OCI-LY7 (cell line): Measurements from ENCODE around the gene LIPC. TPM values are rescaled to one million over a fixed set of nuclear protein-coding genes. Genes with fewer than 3 reads are reported as not detected.

ENCODE experiments used
- BruUV-seq: library from RNA; stranded (reverse); fragments of 400-500 nt; replicated peaks from 2 replicates; lab custom pipeline; 2021; lab: Mats Ljungman, UMichigan
- CTCF ChIA-PET: fragments of 300-600 bp; sonication (Branson Sonifier 250); formaldehyde crosslinking; loops from one replicate; lab custom pipeline; 2022; ENCODE audit warnings: antibody characterized with exemption; ENCODE audit not compliant: unreplicated experiment; lab: Charles Lee
- POLR2A ChIA-PET: fragments of 300-600 bp; sonication (Branson Sonifier 250); formaldehyde crosslinking; loops from one replicate; lab custom pipeline; 2022; ENCODE audit warnings: antibody characterized with exemption; lab: Charles Lee
- DNase-seq: peaks from one replicate; pipeline ENCODE4 v3.0.0-alpha.2; 2015; ENCODE audit warnings: low spot score
- H2AFZ ChIP-seq: fragments of 200-600 bp; sonication (generic), shearing (Covaris generic); 2 replicates; pipeline ENCODE4 v1.6.1; 2014; ENCODE audit warnings: mild to moderate bottlenecking, antibody characterized with exemption, low read length, moderate library complexity
- H3K27ac ChIP-seq: fragments of 200-600 bp; sonication (generic); 2 replicates; pipeline ENCODE4 v1.5.1; 2014; ENCODE audit warnings: mixed run types, low read depth, mild to moderate bottlenecking, moderate library complexity, low read length, inconsistent platforms; ENCODE audit not compliant: poor library complexity, severe bottlenecking
- H3K36me3 ChIP-seq: fragments of 200-600 bp; sonication (generic); 2 replicates; pipeline ENCODE4 v1.6.1; 2014; ENCODE audit warnings: mild to moderate bottlenecking, antibody characterized with exemption, low read length, moderate library complexity, mixed read lengths; ENCODE audit not compliant: insufficient read depth
- H3K4me1 ChIP-seq: fragments of 200-600 bp; sonication (generic); 2 replicates; pipeline ENCODE4 v1.5.1; 2014; ENCODE audit warnings: mild to moderate bottlenecking, low read length; ENCODE audit not compliant: insufficient read depth, poor library complexity, severe bottlenecking
- H3K4me2 ChIP-seq: fragments of 200-600 bp; sonication (generic); 2 replicates; pipeline ENCODE4 v1.6.1; 2014; ENCODE audit warnings: mild to moderate bottlenecking, low read length
- H3K4me3 ChIP-seq: fragments of 200-600 bp; sonication (generic); 2 replicates; pipeline ENCODE4 v1.5.1; 2014; ENCODE audit warnings: mild to moderate bottlenecking, low read depth, low read length; ENCODE audit not compliant: poor library complexity, severe bottlenecking
- H3K79me2 ChIP-seq: fragments of 200-600 bp; sonication (generic); 2 replicates; pipeline ENCODE4 v1.6.1; 2016; ENCODE audit warnings: low read depth, mild to moderate bottlenecking, low read length, moderate library complexity, mixed read lengths; ENCODE audit not compliant: insufficient read depth
- H3K9me2 ChIP-seq: fragments of 200-600 bp; sonication (generic); 2 replicates; pipeline ENCODE4 v1.6.1; 2016; ENCODE audit warnings: mild to moderate bottlenecking, low read length, mixed read lengths; ENCODE audit not compliant: insufficient read depth
- H3K9me3 ChIP-seq: fragments of 200-600 bp; sonication (generic); 2 replicates; pipeline ENCODE4 v1.6.1; 2014; ENCODE audit warnings: mild to moderate bottlenecking, mixed run types, low read length, mixed read lengths
- H4K20me1 ChIP-seq: fragments of 200-600 bp; sonication (generic); 2 replicates; pipeline ENCODE4 v1.6.1; 2014; ENCODE audit warnings: mild to moderate bottlenecking, antibody characterized with exemption, low read length, moderate library complexity, mixed read lengths; ENCODE audit not compliant: insufficient read depth
- EZH2phosphoT487 ChIP-seq: fragments of 200-600 bp; sonication (generic); IDR thresholded peaks from 2 replicates; pipeline ENCODE4 v1.6.1; 2018; ENCODE audit warnings: low read depth, borderline replicate concordance, mild to moderate bottlenecking, mixed run types, antibody characterized with exemption, low read length, moderate library complexity, mixed read lengths
- intact Hi-C: fragments of 100-400 bp; cut with micrococcal nuclease; formaldehyde crosslinking; loops from one replicate; pipeline ENCODE4 v1.10.0; 2022; ENCODE audit not compliant: unreplicated experiment
- total RNA-seq, 2 experiments: library from RNA; depleted of rRNA in 1 of 2; stranded (reverse); fragments of >200 nt in 1 of 2; shearing (Covaris generic) in 1 of 2; gene quantifications; 2 replicates each; pipeline ENCODE4 v1.2.3, GENCODE V29; 2014 to 2022
- TF ChIP-seq, protein P1 (sequence below): fragments of 200-600 bp; sonication (generic); conservative IDR thresholded peaks from 2 replicates; pipeline ENCODE4 v1.5.1; 2014; ENCODE audit warnings: mild to moderate bottlenecking, antibody characterized with exemption, low read length, moderate library complexity, mixed read lengths

LIPC gene
- total RNA-seq, 2 experiments from 2014 or later, result 0.50 TPM; not detected in 1

DNA sequence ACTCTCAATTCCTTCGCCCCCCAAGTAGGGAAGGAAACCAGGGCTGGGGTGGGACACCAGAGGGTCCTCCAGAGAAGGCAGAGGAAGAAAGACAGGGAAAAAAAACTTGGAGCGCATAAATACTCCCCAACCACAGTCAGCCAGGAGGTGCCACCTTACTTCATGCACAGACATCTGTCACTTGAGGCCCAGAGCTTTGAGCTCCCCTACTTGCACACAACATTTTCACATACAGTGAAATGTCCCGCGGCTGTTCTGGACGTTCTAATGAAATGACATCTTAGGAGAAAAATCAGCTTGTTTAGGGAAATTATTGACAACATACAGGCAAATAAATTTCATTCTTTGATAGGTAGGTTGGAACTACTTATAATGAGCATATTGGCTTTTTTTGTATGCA, 113.0 kb downstream of the LIPC start:
- no peaks in the 10 kb centered on the region for H3K79me2 ChIP-seq
- H3K4me1 ChIP-seq, result no peaks in the 10 kb centered on the region
- CTCF ChIA-PET, result no interaction called here
- POLR2A ChIA-PET, result interaction anchor here (0.6 to 1.3 kb wide), 3 partner anchors 29 to 75 kb away, joined by 4 read pairs; no protein-coding TSS in a partner anchor
- BruUV-seq, result no TSS peak
- H4K20me1 ChIP-seq, result no peaks in the 10 kb centered on the region
- no peaks in the 10 kb centered on the region for H3K9me3 ChIP-seq
- H3K4me2 ChIP-seq, result no peak overlapping the region
- H3K9me2 ChIP-seq, result no peaks in the 10 kb centered on the region
- H3K36me3 ChIP-seq, result no peaks in the 10 kb centered on the region
- no peak for TF ChIP-seq EZH2phosphoT487
- TF ChIP-seq, protein P1, sequence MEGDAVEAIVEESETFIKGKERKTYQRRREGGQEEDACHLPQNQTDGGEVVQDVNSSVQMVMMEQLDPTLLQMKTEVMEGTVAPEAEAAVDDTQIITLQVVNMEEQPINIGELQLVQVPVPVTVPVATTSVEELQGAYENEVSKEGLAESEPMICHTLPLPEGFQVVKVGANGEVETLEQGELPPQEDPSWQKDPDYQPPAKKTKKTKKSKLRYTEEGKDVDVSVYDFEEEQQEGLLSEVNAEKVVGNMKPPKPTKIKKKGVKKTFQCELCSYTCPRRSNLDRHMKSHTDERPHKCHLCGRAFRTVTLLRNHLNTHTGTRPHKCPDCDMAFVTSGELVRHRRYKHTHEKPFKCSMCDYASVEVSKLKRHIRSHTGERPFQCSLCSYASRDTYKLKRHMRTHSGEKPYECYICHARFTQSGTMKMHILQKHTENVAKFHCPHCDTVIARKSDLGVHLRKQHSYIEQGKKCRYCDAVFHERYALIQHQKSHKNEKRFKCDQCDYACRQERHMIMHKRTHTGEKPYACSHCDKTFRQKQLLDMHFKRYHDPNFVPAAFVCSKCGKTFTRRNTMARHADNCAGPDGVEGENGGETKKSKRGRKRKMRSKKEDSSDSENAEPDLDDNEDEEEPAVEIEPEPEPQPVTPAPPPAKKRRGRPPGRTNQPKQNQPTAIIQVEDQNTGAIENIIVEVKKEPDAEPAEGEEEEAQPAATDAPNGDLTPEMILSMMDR, result no peak
- H2AFZ ChIP-seq, result no peak overlapping the region
- no peak overlapping the region for H3K27ac ChIP-seq
- intact Hi-C loops, result no loop called here
- no peak for DNase-seq
- no peak overlapping the region for H3K4me3 ChIP-seq

DNA sequence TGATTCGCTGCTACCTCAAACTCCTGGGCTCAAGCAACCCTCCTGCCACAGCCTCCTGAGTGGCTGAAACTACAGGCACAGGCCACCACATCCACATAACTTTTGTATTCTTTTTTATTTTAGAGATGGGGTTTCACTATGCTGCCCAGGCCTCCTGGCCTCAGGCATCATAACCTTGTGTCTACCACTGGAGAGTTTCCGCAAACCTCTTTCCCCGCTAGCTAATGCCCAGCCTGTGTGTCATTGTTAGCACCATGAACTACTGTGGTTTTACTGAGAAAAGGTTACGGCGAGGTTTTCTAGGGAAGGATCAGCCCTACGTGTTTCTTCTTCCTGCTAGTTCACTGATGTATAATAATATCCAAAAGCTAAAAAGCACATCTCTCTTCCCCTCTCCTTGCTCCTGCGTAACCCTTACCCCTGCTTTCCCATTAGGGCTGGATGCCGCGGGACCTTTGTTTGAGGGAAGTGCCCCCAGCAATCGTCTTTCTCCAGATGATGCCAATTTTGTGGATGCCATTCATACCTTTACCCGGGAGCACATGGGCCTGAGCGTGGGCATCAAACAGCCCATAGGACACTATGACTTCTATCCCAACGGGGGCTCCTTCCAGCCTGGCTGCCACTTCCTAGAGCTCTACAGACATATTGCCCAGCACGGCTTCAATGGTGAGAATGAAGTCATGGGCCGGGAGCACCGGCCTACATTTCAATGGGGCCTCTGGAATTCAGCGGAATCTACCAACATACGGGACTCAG, 113.7 kb downstream of the LIPC start:
- TF ChIP-seq EZH2phosphoT487, result no peak
- TF ChIP-seq, protein P1, result no peak
- Histone ChIP-seq H4K20me1 (no peaks in the 10 kb centered on the region), H3K4me3 (no peak overlapping the region), H3K9me3 (no peaks in the 10 kb centered on the region), H3K4me2 (no peak overlapping the region), H2AFZ (no peak overlapping the region), H3K4me1 (no peaks in the 10 kb centered on the region), H3K27ac (no peak overlapping the region), H3K36me3 (no peaks in the 10 kb centered on the region), H3K79me2 (no peaks in the 10 kb centered on the region), H3K9me2 (no peaks in the 10 kb centered on the region)
- ChIA-PET CTCF (no interaction called here), POLR2A (interaction anchor here (0.6 to 1.3 kb wide), 3 partner anchors 28 to 76 kb away, joined by 4 read pairs; no protein-coding TSS in a partner anchor)
- intact Hi-C loops, result no loop called here
- no peak for DNase-seq
- BruUV-seq, result no TSS peak

DNA sequence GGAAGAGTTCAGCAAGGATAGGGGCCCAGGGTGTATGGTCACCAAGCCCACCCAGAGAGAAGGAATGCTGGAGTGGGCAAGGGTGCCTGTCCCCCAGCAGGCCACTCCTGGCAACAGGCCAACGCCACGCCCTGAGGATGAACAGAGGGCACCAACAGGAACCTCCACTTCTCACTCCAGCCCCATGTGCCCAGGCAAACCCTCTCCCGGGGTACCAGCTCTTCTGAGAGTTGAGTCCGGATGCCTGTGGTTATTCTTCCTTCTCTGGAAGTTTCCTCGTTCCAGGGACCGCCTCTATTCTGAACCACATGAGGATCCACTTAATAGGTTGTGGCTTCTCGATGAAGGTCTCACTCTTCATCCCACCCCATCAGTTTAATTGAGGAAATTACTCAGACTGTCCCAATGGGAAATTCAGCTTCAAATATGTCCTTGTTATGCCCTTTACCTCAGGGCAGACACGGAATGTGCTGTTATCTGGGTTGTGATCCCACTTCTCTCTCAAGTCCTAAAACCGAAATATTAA, 114.3 kb downstream of the LIPC start:
- no peak overlapping the region for H3K4me3 ChIP-seq
- POLR2A ChIA-PET, result interaction anchor here (0.6 kb wide), 1 partner anchor 9 kb away, joined by 4 read pairs; no protein-coding TSS in a partner anchor

More for the DNA sequence above, 114.3 kb downstream of the LIPC start:
- BruUV-seq, result no TSS peak
- DNase-seq, result no peak
- CTCF ChIA-PET, result no interaction called here
- H3K4me2 ChIP-seq, result no peak overlapping the region
- peaks cover 2% of the 10 kb centered on the region for H3K4me1 ChIP-seq
- H3K79me2 ChIP-seq, result no peaks in the 10 kb centered on the region
- no peak for TF ChIP-seq EZH2phosphoT487
- TF ChIP-seq, protein P1, result no peak
- H3K27ac ChIP-seq, result no peak overlapping the region
- no peaks in the 10 kb centered on the region for H4K20me1 ChIP-seq
- no peaks in the 10 kb centered on the region for H3K36me3 ChIP-seq
- intact Hi-C loops, result no loop called here
- H3K9me2 ChIP-seq, result no peaks in the 10 kb centered on the region
- H2AFZ ChIP-seq, result no peak overlapping the region
- H3K9me3 ChIP-seq, result no peaks in the 10 kb centered on the region
